H9 (cell line): ENCODE data around the gene HEPN1. TPM values are rescaled to one million over a fixed set of nuclear protein-coding genes. Genes with fewer than 3 reads are reported as not detected.

Experiments used
- DNase-seq: peaks from one replicate; pipeline ENCODE4 v3.0.0-alpha.2; 2017
- H2AFZ ChIP-seq: one replicate; pipeline ENCODE4 v1.6.1; 2013; ENCODE audit warnings: mild to moderate bottlenecking, low read length, control low read depth, moderate library complexity
- H2AK5ac ChIP-seq: 2 replicates; pipeline ENCODE4 v1.6.1; 2013; ENCODE audit warnings: low read length, control low read depth, mixed read lengths; ENCODE audit not compliant: insufficient read length
- H2BK120ac ChIP-seq: one replicate; pipeline ENCODE4 v1.6.1; 2013; ENCODE audit warnings: low read depth, mild to moderate bottlenecking, low read length, control low read depth, inconsistent platforms; ENCODE audit not compliant: poor library complexity, severe bottlenecking
- H2BK12ac ChIP-seq: 2 replicates; pipeline ENCODE4 v1.6.1; 2013; ENCODE audit warnings: low read length, control low read depth, mixed read lengths, low read depth; ENCODE audit not compliant: insufficient read length
- H2BK15ac ChIP-seq: 2 replicates; pipeline ENCODE4 v1.6.1; 2013; ENCODE audit warnings: low read depth, low read length, control low read depth
- H2BK20ac ChIP-seq: one replicate; pipeline ENCODE4 v1.6.1; 2013; ENCODE audit warnings: low read depth, mild to moderate bottlenecking, low read length, control low read depth, inconsistent platforms; ENCODE audit not compliant: poor library complexity, severe bottlenecking
- H2BK5ac ChIP-seq: 2 replicates; pipeline ENCODE4 v1.6.1; 2013; ENCODE audit warnings: low read length, control low read depth, mixed read lengths; ENCODE audit not compliant: insufficient read length
- H3K14ac ChIP-seq: 2 replicates; pipeline ENCODE4 v1.6.1; 2013; ENCODE audit warnings: low read length, control low read depth; ENCODE audit not compliant: insufficient read depth
- H3K18ac ChIP-seq: 2 replicates; pipeline ENCODE4 v1.6.1; 2013; ENCODE audit warnings: low read depth, mild to moderate bottlenecking, mixed read lengths, low read length, control low read depth; ENCODE audit not compliant: insufficient read length
- H3K23ac ChIP-seq: 2 replicates; pipeline ENCODE4 v1.6.1; 2013; ENCODE audit warnings: low read length, control low read depth, mixed read lengths, low read depth; ENCODE audit not compliant: insufficient read length
- H3K23me2 ChIP-seq: 2 replicates; pipeline ENCODE4 v1.6.1; 2013; ENCODE audit warnings: low read depth, mild to moderate bottlenecking, mixed read lengths, low read length, control low read depth; ENCODE audit not compliant: insufficient read length, poor library complexity, severe bottlenecking
- H3K27ac ChIP-seq: 2 replicates; pipeline ENCODE4 v1.5.1; 2013; ENCODE audit warnings: low read length, control low read depth, mixed read lengths, low read depth; ENCODE audit not compliant: insufficient read length
- H3K27me3 ChIP-seq: 2 replicates; pipeline ENCODE4 v1.6.1; 2013; ENCODE audit warnings: low read length, control low read depth, inconsistent platforms; ENCODE audit not compliant: insufficient read depth
- H3K4ac ChIP-seq: 2 replicates; pipeline ENCODE4 v1.6.1; 2013; ENCODE audit warnings: low read depth, mild to moderate bottlenecking, control low read depth, inconsistent platforms, low read length, moderate library complexity
- H3K4me1 ChIP-seq: 2 replicates; pipeline ENCODE4 v1.6.1; 2013; ENCODE audit warnings: low read length, control low read depth, inconsistent platforms; ENCODE audit not compliant: insufficient read depth
- H3K4me2 ChIP-seq: 2 replicates; pipeline ENCODE4 v1.6.1; 2013; ENCODE audit warnings: low read length, control low read depth, mixed read lengths; ENCODE audit not compliant: insufficient read length, insufficient read depth
- H3K56ac ChIP-seq: 2 replicates; pipeline ENCODE4 v1.6.1; 2013; ENCODE audit warnings: low read depth, mild to moderate bottlenecking, mixed read lengths, low read length, control low read depth; ENCODE audit not compliant: insufficient read length
- H3K79me1 ChIP-seq: 2 replicates; pipeline ENCODE4 v1.6.1; 2013; ENCODE audit warnings: low read depth, mild to moderate bottlenecking, moderate library complexity, low read length, control low read depth, inconsistent platforms; ENCODE audit not compliant: insufficient read depth, poor library complexity, severe bottlenecking
- H3K79me2 ChIP-seq: 2 replicates; pipeline ENCODE4 v1.6.1; 2013; ENCODE audit warnings: low read length, control low read depth, inconsistent platforms; ENCODE audit not compliant: insufficient read depth
- H3K9ac ChIP-seq: 2 replicates; pipeline ENCODE4 v1.6.1; 2013; ENCODE audit warnings: low read length, control low read depth, mixed read lengths; ENCODE audit not compliant: insufficient read length; ENCODE audit errors: extremely low read depth
- H3K9me3 ChIP-seq: one replicate; pipeline ENCODE4 v1.6.1; 2013; ENCODE audit warnings: low read depth, low read length, inconsistent platforms; ENCODE audit not compliant: control insufficient read depth
- H3T11ph ChIP-seq: one replicate; pipeline ENCODE4 v1.6.1; 2013; ENCODE audit warnings: mild to moderate bottlenecking, low read length, control low read depth, inconsistent platforms
- H4K20me1 ChIP-seq: one replicate; pipeline ENCODE4 v1.6.1; 2013; ENCODE audit not compliant: control insufficient read depth, insufficient read length, insufficient read depth
- H4K5ac ChIP-seq: 2 replicates; pipeline ENCODE4 v1.6.1; 2013; ENCODE audit warnings: low read depth, mild to moderate bottlenecking, mixed read lengths, low read length, control low read depth; ENCODE audit not compliant: insufficient read length
- H4K8ac ChIP-seq: replicated peaks from 2 replicates; pipeline ENCODE4 v1.6.1; 2013; ENCODE audit warnings: low read length, control low read depth, mixed read lengths, low read depth; ENCODE audit not compliant: insufficient read length
- H4K91ac ChIP-seq: 2 replicates; pipeline ENCODE4 v1.6.1; 2013; ENCODE audit warnings: low read depth, mild to moderate bottlenecking, moderate library complexity, mixed read lengths, low read length, control low read depth; ENCODE audit not compliant: insufficient read length
- H3K27ac Mint-ChIP-seq, 3 experiments: 2 replicates in 2 of 3; 3 replicates in 1 of 3; pipeline ENCODE4 v1.8.0; 2020 to 2021; ENCODE audit warnings: mixed read lengths in 3 of 3, mild to moderate bottlenecking in 1 of 3, moderate library complexity in 1 of 3
- H3K27me3 Mint-ChIP-seq: 2 replicates; pipeline ENCODE4 v1.8.0; 2021; ENCODE audit warnings: low read depth, mild to moderate bottlenecking, moderate library complexity, mixed read lengths
- H3K36me3 Mint-ChIP-seq, 3 experiments: 2 replicates in 2 of 3; 3 replicates in 1 of 3; pipeline ENCODE4 v1.8.0; 2020 to 2021; ENCODE audit warnings: low read depth in 3 of 3, mixed read lengths in 3 of 3; ENCODE audit not compliant: insufficient read depth in 1 of 3
- H3K4me1 Mint-ChIP-seq, 2 experiments: 2 replicates each; pipeline ENCODE4 v1.8.0; 2020; ENCODE audit warnings: mixed read lengths in 2 of 2
- H3K4me3 Mint-ChIP-seq, 2 experiments: 2 replicates in 1 of 2; 3 replicates in 1 of 2; pipeline ENCODE4 v1.8.0; 2020 to 2021; ENCODE audit warnings: mild to moderate bottlenecking in 2 of 2, mixed read lengths in 2 of 2, moderate library complexity in 1 of 2
- H3K9me3 Mint-ChIP-seq, 2 experiments: 2 replicates in 1 of 2; 3 replicates in 1 of 2; pipeline ENCODE4 v1.8.0; 2020; ENCODE audit warnings: mild to moderate bottlenecking in 2 of 2, mixed read lengths in 2 of 2, moderate library complexity in 1 of 2
- WGBS: extraction: QIAGEN DNeasy Blood & Tissue Kit; methylation state at CpG from one replicate; pipeline ENCODE4 v1.1.7; 2013; ENCODE audit warnings: missing lambda C conversion rate, low lambda C conversion rate, mixed read lengths; ENCODE audit not compliant: insufficient read length; ENCODE audit errors: extremely low coverage; 5-methylcytosine and 5-hydroxymethylcytosine counted together
- total RNA-seq: library from RNA; stranded (reverse); gene quantifications from 2 replicates; pipeline ENCODE4 v1.2.1, GENCODE V29; 2021
- TF ChIP-seq, protein P1 (sequence below): fragments of 200-600 bp; sonication (generic); conservative IDR thresholded peaks from 3 replicates; pipeline ENCODE4 v1.8.0; 2021; ENCODE audit warnings: antibody characterized with exemption, mild to moderate bottlenecking

The HEPN1 gene
- total RNA-seq, 1 experiment from 2014 or later, result not detected

DNA sequence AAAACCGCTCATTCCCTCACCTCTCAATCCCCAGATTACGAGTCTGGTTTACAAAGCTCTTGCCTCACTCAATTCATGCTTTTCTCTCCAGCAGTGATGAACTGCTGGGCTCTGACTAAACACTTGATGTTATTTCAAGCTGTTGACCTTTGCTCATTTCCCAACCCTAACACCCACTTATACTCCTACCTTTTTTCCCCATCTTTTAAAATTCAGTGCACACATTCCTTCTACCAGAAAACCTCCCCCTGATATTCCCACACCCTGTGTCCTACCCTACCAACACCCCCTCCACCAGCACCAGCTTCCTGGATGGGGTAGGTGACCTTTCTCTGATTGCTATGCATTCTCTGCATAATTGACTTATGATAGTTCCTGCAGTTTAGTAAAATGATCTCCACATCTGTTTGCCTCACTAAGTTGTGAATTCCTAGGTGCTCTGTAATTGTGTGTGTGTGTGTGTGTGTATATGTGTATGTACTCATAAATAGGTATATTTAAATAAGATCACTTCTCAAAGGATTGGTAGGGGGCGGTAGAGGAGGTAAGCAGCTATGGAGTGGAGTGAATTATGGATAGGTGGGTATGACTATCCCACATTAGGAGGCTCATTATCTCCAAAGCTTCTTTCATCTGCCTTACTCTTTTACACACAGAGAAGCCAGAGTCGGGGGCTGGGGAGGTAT, 16.0 kb downstream of the HEPN1 start:
- Mint-ChIP-seq H3K4me3 (no peak overlapping the region), H3K9me3 (no peaks in the 10 kb centered on the region), H3K4me1 (peaks cover 0 to 7% of the 10 kb centered on the region in 2 experiments; a peak in 1 of 4 replicates), H3K27me3 (peaks cover 27% of the 10 kb centered on the region), H3K27ac (no peak overlapping the region), H3K36me3 (no peaks in the 10 kb centered on the region)
- Histone ChIP-seq H3K9ac (no peak overlapping the region), H2BK5ac (no peak overlapping the region), H3K23ac (no peak overlapping the region), H3K4me2 (no peak overlapping the region), H4K5ac (no peak overlapping the region), H3K23me2 (no peaks in the 10 kb centered on the region), H3T11ph (no peak overlapping the region), H2BK120ac (no peak overlapping the region), H2AK5ac (no peak overlapping the region), H2AFZ (no peak overlapping the region), H4K8ac (no peak overlapping the region), H3K14ac (no peak overlapping the region), H3K9me3 (no peaks in the 10 kb centered on the region), H3K27me3 (no peaks in the 10 kb centered on the region; the same call in 1 of the 2 replicates), H2BK20ac (no peak overlapping the region), H2BK12ac (no peak overlapping the region), H4K91ac (no peak overlapping the region), H3K79me1 (no peaks in the 10 kb centered on the region), H2BK15ac (no peak overlapping the region), H3K4me1 (no peaks in the 10 kb centered on the region), H3K56ac (no peak overlapping the region), H3K18ac (no peak overlapping the region), H3K27ac (no peak overlapping the region), H3K79me2 (no peaks in the 10 kb centered on the region), H4K20me1 (no peaks in the 10 kb centered on the region), H3K4ac (no peak overlapping the region)
- DNase-seq, result no peak
- no CpG with 5 or more reads among the region's 4 CpGs for WGBS
- TF ChIP-seq, protein P1, sequence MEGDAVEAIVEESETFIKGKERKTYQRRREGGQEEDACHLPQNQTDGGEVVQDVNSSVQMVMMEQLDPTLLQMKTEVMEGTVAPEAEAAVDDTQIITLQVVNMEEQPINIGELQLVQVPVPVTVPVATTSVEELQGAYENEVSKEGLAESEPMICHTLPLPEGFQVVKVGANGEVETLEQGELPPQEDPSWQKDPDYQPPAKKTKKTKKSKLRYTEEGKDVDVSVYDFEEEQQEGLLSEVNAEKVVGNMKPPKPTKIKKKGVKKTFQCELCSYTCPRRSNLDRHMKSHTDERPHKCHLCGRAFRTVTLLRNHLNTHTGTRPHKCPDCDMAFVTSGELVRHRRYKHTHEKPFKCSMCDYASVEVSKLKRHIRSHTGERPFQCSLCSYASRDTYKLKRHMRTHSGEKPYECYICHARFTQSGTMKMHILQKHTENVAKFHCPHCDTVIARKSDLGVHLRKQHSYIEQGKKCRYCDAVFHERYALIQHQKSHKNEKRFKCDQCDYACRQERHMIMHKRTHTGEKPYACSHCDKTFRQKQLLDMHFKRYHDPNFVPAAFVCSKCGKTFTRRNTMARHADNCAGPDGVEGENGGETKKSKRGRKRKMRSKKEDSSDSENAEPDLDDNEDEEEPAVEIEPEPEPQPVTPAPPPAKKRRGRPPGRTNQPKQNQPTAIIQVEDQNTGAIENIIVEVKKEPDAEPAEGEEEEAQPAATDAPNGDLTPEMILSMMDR, result peak; percentile 36; the same call in 1 of the 3 replicates
